Measurements from ENCODE around the gene MGMT. TPM values are rescaled to one million over a fixed set of nuclear protein-coding genes. Genes with fewer than 3 reads are reported as not detected.

MGMT gene
- polyA plus RNA-seq, 1 of the 3 experiments (the other 2 are of a cell fraction) = 10.8 TPM

- POLR2A ChIA-PET = no interaction called here
- TF ChIP-seq USF1 (IDR thresholded peaks at IDR 0.05; ENCODE audit: borderline replicate concordance, low read depth) = no peak
- TF ChIP-seq RXRA (IDR thresholded peaks at IDR 0.05; ENCODE audit: borderline replicate concordance, low read depth) = no peak
- TF ChIP-seq CTCF (IDR thresholded peaks at IDR 0.05) = no peak
- TF ChIP-seq ZBTB33 (IDR thresholded peaks at IDR 0.05; ENCODE audit: borderline replicate concordance, low read depth) = no peak
- no peak for TF ChIP-seq ELF1 (IDR thresholded peaks at IDR 0.05)
- TF ChIP-seq PBX3 (IDR thresholded peaks at IDR 0.05) = no peak
- H4K20me1 ChIP-seq (ENCODE audit: insufficient read depth) = no peaks in the 10 kb centered on the region
- H3K79me2 ChIP-seq (ENCODE audit: insufficient read depth) = no peaks in the 10 kb centered on the region
- H3K27me3 ChIP-seq (ENCODE audit: insufficient read depth) = no peaks in the 10 kb centered on the region
- no peaks in the 10 kb centered on the region for H3K9me3 ChIP-seq
- H3K27ac ChIP-seq (ENCODE audit: low read depth in 2 of 2, low read length in 1 of 2) = no peak overlapping the region
- H3K9ac ChIP-seq = no peak overlapping the region
- H3K4me2 ChIP-seq = no peak overlapping the region
- no peak overlapping the region for H2AFZ ChIP-seq (ENCODE audit: low read depth)
- H3K4me1 ChIP-seq (ENCODE audit: control insufficient read depth in 1 of 2, insufficient read depth in 2 of 2, low read depth in 1 of 2, low read length in 1 of 2) = no peaks in the 10 kb centered on the region; a peak in 1 of 4 replicates
- H3F3A ChIP-seq (replicated peaks; ENCODE audit: insufficient read depth) = no peaks in the 10 kb centered on the region
- no peak overlapping the region for H3K4me3 ChIP-seq (ENCODE audit: low read depth in 2 of 2, low read length in 1 of 2)
- no peak for DNase-seq
- H3K9me2 ChIP-seq = no peaks in the 10 kb centered on the region
- H3K36me3 ChIP-seq (replicated peaks in 1 of 2; ENCODE audit: control insufficient read depth in 1 of 2, insufficient read depth in 2 of 2, low read length in 1 of 2) = no peaks in the 10 kb centered on the region
- WGBS (ENCODE audit: low lambda C conversion rate) = 18% methylated on average over 6 of the region's 6 CpGs
- CTCF ChIA-PET = no interaction called here
Observed at GRCh38 chr10:129784291-129784690, 317.2 kb downstream of the MGMT start.

GRCh38 chr10:129784891-129785290 lies 317.9 kb downstream of the MGMT start:
- Histone ChIP-seq H3K9me3 (no peaks in the 10 kb centered on the region; the same call in 1 of the 2 replicates), H2AFZ (ENCODE audit: low read depth) (no peak overlapping the region), H3K4me1 (ENCODE audit: control insufficient read depth in 1 of 2, insufficient read depth in 2 of 2, low read depth in 1 of 2, low read length in 1 of 2) (no peaks in the 10 kb centered on the region), H3F3A (replicated peaks; ENCODE audit: insufficient read depth) (no peaks in the 10 kb centered on the region), H3K79me2 (ENCODE audit: insufficient read depth) (no peaks in the 10 kb centered on the region), H3K4me2 (no peak overlapping the region), H3K9ac (no peak overlapping the region), H3K27ac (ENCODE audit: low read depth in 2 of 2, low read length in 1 of 2) (no peak overlapping the region), H3K36me3 (replicated peaks in 1 of 2; ENCODE audit: control insufficient read depth in 1 of 2, insufficient read depth in 2 of 2, low read length in 1 of 2) (no peaks in the 10 kb centered on the region), H3K27me3 (ENCODE audit: insufficient read depth) (no peaks in the 10 kb centered on the region), H4K20me1 (ENCODE audit: insufficient read depth) (no peaks in the 10 kb centered on the region), H3K4me3 (ENCODE audit: low read depth in 2 of 2, low read length in 1 of 2) (no peak overlapping the region), H3K9me2 (no peaks in the 10 kb centered on the region)
- POLR2A ChIA-PET = no interaction called here
- no peak for DNase-seq
- CTCF ChIA-PET = interaction anchor here (1.5 kb wide), 1 partner anchor 11 kb away, joined by 5 read pairs; no protein-coding TSS in a partner anchor
- 69% methylated on average over 13 of the region's 13 CpGs for WGBS (ENCODE audit: low lambda C conversion rate)
- TF ChIP-seq FOXM1 (IDR thresholded peaks at IDR 0.05; ENCODE audit: low read depth) (no peak), EZH2phosphoT487 (IDR thresholded peaks at IDR 0.05; ENCODE audit: borderline replicate concordance, low read depth) (no peak), TEAD4 (IDR thresholded peaks at IDR 0.05; ENCODE audit: borderline replicate concordance, insufficient read depth) (no peak), ZBTB33 (IDR thresholded peaks at IDR 0.05; ENCODE audit: borderline replicate concordance, low read depth) (no peak), EP300 (IDR thresholded peaks at IDR 0.05; ENCODE audit: borderline replicate concordance in 1 of 2, low read depth in 1 of 2, low read length in 1 of 2) (no peak), USF1 (IDR thresholded peaks at IDR 0.05; ENCODE audit: borderline replicate concordance, low read depth) (no peak), JUND (IDR thresholded peaks at IDR 0.05) (no peak), RAD21 (IDR thresholded peaks at IDR 0.05; ENCODE audit: low read length) (no peak), SMC3 (IDR thresholded peaks at IDR 0.05; ENCODE audit: low read depth, low read length) (no peak), RXRA (IDR thresholded peaks at IDR 0.05; ENCODE audit: borderline replicate concordance, low read depth) (no peak), FOXJ3 (CRISPR knock-in tag; IDR thresholded peaks at IDR 0.05) (no peak)

All from SK-N-SH (cell line).